GM21529 (cell line): ENCODE results near the gene PIP4K2C.
A peak's percentile ranks its signal among the peaks of the same experiment; 100 is the strongest.
"Not testable (repeated sequence)": the region's sequence is repeated elsewhere in the genome, so short reads cannot be mapped to it uniquely, and the experiment has no call there.

Experiments
- ATAC-seq: cut with Tn5 transposase; IDR thresholded peaks from one replicate; pipeline ENCODE4 v1.9.1; 2021; ENCODE audit not compliant: unreplicated experiment

Gene PIP4K2C

DNA sequence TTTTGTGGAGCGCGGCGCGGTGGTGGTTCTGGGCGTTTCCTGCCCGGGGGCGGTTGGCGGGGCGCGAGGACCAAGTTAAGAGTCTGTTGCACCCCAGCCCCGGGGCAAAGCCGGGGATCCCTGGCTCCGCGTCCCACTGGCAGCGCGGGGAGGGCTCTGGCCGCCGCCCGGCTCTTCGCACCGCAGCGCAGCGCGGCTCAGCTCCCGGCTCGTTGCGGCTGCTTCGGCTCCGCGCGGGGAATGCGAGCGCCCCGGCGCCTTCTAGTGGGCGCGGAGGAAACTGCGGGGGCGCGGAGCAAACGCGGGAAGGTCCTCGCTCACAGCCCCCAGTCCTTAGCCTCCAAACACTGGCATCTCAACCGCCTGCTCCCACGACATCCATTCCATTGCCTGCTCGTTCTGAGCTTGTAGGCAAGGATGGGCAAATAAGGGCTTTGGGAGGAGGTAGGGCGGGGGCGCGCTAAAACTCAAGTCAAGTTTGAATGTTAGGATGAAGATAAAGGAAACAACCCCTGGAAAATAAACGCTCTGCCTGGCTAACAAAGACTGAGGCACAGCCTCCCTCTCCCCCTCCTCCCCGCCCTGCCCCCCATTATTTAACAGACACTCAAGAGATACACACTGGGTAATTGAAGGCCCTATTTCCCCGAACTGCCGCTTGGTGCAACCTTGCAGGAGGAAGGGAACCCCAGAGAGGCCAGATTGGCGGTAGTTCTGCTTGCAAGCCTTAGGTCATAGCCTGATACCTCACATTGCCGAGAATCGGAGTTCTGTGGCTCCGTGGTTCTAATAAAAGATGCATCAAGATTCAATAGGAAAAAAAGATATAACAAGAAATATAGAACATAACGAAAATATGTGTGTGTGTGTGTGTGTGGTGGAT lies 42.2 kb downstream of the PIP4K2C start, which contains the start of gene B4GALNT1:
TSS of gene B4GALNT1 (minus strand) at position 244 of the 883 bp plus-strand sequence. CDS start 1,069 bp downstream, outside the sequence.
- peak; percentile 62 for ATAC-seq

DNA sequence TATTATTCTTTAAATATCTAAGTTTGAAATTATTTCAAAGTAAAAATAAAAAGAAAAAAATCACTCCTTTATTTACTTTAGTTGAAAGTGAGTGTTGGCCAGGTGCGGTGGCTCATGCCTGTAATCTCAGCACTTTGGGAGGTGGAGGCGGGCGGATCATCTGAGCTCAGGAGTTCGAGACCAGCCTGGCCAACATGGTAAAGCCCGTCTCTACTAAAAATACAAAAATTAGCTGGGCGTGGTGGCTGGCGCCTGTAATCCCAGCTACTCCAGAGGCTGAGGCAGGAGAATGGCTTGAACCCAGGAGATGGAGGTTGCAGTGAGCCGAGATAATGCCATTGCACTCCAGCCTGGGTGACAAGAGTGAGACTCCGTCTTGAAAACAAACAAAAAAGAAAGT lies 45.7 kb downstream of the PIP4K2C start:
- ATAC-seq: not testable (repeated sequence)

DNA sequence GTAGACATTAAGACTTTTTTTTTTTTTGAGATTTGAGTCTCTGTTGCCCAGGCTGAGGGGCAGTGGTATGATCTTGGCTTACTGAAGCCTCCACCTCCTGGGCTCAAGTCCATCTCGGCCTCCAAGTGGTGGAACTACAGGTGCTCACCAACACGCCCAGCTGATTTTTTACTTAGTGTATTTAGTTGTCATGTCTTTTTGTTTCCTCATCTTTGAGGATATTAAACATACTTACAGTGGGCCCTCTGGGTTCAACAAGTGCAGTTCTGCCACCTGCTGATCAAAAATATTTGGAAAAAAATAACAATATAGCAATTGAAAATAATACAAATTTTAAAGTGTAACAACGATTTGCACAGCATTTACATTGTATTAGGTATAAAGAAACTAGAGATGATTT lies 46.4 kb downstream of the PIP4K2C start:
- no peak for ATAC-seq

DNA sequence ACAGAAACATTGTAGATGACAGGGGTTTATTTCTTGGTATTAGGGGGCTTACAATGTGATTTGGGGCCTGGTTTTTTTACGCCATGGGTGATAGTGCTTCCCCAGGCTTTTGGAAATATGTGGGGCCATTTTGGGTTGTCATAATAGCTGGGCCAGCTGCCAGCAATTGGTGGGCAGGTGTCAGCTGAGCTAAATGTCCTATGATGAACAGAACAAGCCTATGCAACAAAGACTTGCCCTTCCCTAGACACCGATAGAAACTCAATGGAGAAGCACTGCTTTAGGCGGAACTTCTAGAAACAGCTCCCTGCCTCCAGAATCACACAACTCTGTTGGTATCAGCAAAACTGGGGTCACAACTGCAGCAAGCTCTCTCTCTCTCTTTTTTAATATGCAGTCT lies 47.1 kb downstream of the PIP4K2C start:
- no peak for ATAC-seq

GRCh38 chr12:57640175-57641042 lies 49.4 kb downstream of the PIP4K2C start:
- no peak for ATAC-seq

- no peak for ATAC-seq
Measured at GRCh38 chr12:57641699-57642442, 50.9 kb downstream of the PIP4K2C start.

- not testable (repeated sequence) for ATAC-seq
Measured at GRCh38 chr12:57645990-57646658, 55.1 kb downstream of the PIP4K2C start.

DNA sequence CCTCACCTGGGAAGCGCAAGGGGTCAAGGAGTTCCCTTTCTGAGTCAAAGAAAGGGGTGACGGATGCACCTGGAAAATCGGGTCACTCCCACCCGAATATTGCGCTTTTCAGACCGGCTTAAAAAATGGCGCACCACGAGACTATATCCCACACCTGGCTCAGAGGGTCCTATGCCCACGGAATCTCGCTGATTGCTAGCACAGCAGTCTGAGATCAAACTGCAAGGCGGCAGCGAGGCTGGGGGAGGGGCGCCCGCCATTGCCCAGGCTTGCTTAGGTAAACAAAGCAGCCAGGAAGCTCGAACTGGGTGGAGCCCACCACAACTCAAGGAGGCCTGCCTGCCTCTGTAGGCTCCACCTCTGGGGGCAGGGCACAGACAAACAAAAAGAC lies 55.7 kb downstream of the PIP4K2C start:
- ATAC-seq: not testable (repeated sequence)
